Lung (tissue), 12 donors: ENCODE results near the gene ANLN. TPM values are rescaled to one million over a fixed set of nuclear protein-coding genes. Genes with fewer than 3 reads are reported as not detected.

ENCODE experiments used
- ATAC-seq: fragments of 200-7000 bp; cut with Tn5 transposase; one replicate; pipeline ENCODE4 v1.9.1; 2020; ENCODE audit warnings: moderate number of reproducible peaks; ENCODE audit not compliant: insufficient read depth, low FRiP score
- DNase-seq, 3 donors: peaks; one replicate each; pipeline ENCODE4 v3.0.0-alpha.2; 2013 to 2017
- H3K27ac ChIP-seq, 2 donors: one replicate each; pipeline ENCODE4 v1.5.1; 2013; ENCODE audit warnings: mild to moderate bottlenecking in 2 of 2, moderate library complexity in 2 of 2, control low read depth in 1 of 2, inconsistent platforms in 1 of 2, low read depth in 1 of 2, low read length in 1 of 2
- H3K27me3 ChIP-seq, 3 donors: one replicate each; pipeline ENCODE4 v1.5.1; 2013; ENCODE audit warnings: low read length in 2 of 3; ENCODE audit not compliant: control insufficient read depth in 3 of 3, insufficient read depth in 3 of 3
- H3K36me3 ChIP-seq, 4 donors: one replicate each; pipeline ENCODE4 v1.5.1; 2013; ENCODE audit warnings: low read length in 4 of 4, mild to moderate bottlenecking in 1 of 4, moderate library complexity in 1 of 4; ENCODE audit not compliant: control insufficient read depth in 4 of 4, insufficient read depth in 4 of 4
- H3K4me1 ChIP-seq, 5 donors: one replicate each; pipeline ENCODE4 v1.5.1; 2013; ENCODE audit warnings: low read length in 5 of 5, mild to moderate bottlenecking in 2 of 5, moderate library complexity in 1 of 5; ENCODE audit not compliant: control insufficient read depth in 5 of 5, insufficient read depth in 5 of 5
- H3K4me3 ChIP-seq: one replicate; pipeline ENCODE4 v1.5.1; 2013; ENCODE audit warnings: mild to moderate bottlenecking, control low read depth, moderate library complexity
- H3K9ac ChIP-seq, 2 donors: one replicate each; pipeline ENCODE4 v1.5.1; 2013; ENCODE audit warnings: low read length in 2 of 2, control low read depth in 1 of 2; ENCODE audit not compliant: insufficient read depth in 1 of 2
- H3K9me3 ChIP-seq, 4 donors: one replicate each; pipeline ENCODE4 v1.5.1; 2013; ENCODE audit warnings: low read length in 3 of 4, mild to moderate bottlenecking in 1 of 4, moderate library complexity in 1 of 4; ENCODE audit not compliant: control insufficient read depth in 4 of 4, insufficient read depth in 3 of 4
- CTCF ChIP-seq: IDR thresholded peaks from 2 replicates; pipeline ENCODE4 v1.5.1; 2012; ENCODE audit warnings: mild to moderate bottlenecking; ENCODE audit errors: control extremely low read depth, extremely low read depth
- WGBS, 2 donors: extraction: QIAGEN DNeasy Blood & Tissue Kit; methylation state at CpG; one replicate each; pipeline ENCODE4 v1.1.7; 2013; 5-methylcytosine and 5-hydroxymethylcytosine counted together
- polyA plus RNA-seq, 2 donors: library from polyadenylated mRNA; stranded (reverse); fragments of 200-250 nt; gene quantifications; one replicate each; pipeline ENCODE4 v1.2.1, GENCODE V29; 2013
- total RNA-seq, 2 donors: library from RNA; depleted of rRNA in 1 of 2; stranded (reverse); fragments of >200 nt in 1 of 2; gene quantifications; one replicate each; pipeline ENCODE4 v1.2.1, GENCODE V29; 2014 to 2021
- donor health status: control.
- donor health status: control.
- donor health status: Bipolar disorder and iron deficiency.
- donor health status: healthy.
- donor health status: DM: yes; HTN: yes; CAD: no.

The ANLN gene
- total and polyA plus RNA-seq, 4 donors, result 1.4 to 13.8 (median 3.2) TPM

DNA sequence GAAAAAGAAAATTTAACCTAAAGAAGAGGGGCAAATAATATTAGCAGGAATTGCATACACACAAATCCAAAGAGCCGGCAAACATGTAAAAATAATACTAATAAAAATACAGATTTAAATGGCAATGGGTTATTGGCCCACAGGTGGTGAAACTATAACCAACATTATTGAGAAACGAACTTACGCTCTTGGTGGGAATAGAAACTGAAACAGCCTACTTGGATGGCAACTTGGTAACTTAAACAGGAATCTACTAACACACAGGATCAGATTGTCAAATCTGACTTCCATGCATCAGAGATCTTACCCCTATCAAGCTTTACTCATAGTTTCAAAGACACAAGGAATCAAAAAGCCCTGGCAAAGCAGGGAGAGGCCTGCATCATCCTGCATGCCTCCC, 66.5 kb downstream of the ANLN start:
- Histone ChIP-seq H3K9me3 (no peaks in the 10 kb centered on the region), H3K27me3 (no peaks in the 10 kb centered on the region), H3K27ac (no peak overlapping the region), H3K4me3 (no peak overlapping the region), H3K4me1 (peaks cover 0 to 2% (median 0%) of the 10 kb centered on the region in 5 donors), H3K36me3 (peaks cover 0 to 11% (median 0%) of the 10 kb centered on the region in 4 donors), H3K9ac (no peak overlapping the region)
- no peak for TF ChIP-seq CTCF
- no peak for DNase-seq
- 71 to 85% methylated on average over 3 of the region's 3 CpGs for WGBS, 2 donors
- no peak for ATAC-seq

- peaks cover 0 to 2% (median 0%) of the 10 kb centered on the region in 5 donors for H3K4me1 ChIP-seq
- DNase-seq, result no peak
- TF ChIP-seq CTCF, result no peak
- 85 to 99% methylated on average over 2 of the region's 2 CpGs for WGBS, 2 donors
- H3K9ac ChIP-seq, result no peak overlapping the region
- no peaks in the 10 kb centered on the region for H3K9me3 ChIP-seq
- no peak for ATAC-seq
- no peak overlapping the region for H3K4me3 ChIP-seq
- H3K27ac ChIP-seq, result no peak overlapping the region
- H3K27me3 ChIP-seq, result no peaks in the 10 kb centered on the region
- peaks cover 0 to 7% (median 0%) of the 10 kb centered on the region in 4 donors for H3K36me3 ChIP-seq
Observed at GRCh38 chr7:36456548-36456947, 66.9 kb downstream of the ANLN start.

DNA sequence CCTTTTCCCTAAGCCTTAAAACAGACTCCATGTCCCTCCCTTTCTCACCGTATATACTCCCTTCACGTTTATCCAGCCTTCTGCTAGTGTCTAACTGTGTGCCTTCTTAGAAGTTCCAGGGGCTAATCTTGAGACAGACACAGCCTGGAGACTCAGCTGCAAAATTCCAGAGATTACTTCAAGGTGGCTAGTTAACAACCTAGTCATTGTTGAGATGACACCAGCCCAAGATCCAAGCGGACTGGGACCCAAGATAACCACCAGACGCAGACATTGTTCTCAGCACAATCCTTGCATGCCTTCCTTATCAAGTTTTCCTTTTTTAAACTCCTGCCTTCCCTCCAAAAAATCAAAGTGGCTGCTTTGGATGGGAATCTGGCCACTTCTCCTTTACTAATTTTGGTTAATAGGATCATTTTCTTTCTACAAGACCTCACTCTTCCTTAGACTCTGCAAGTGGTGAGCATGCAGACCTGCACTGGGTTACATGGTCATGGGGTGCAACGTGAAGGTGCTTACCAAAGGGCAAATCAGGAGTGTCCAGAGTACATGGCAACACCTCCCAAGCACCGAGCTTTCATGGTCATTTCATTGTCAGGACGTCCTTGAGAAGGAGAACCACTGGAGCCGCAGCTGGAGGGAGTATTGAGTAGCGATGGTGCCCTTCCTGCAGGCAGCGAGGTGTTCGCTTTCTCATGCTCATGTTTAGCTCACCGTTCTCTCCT, 69.7 kb downstream of the ANLN start:
- H3K27me3 ChIP-seq, result no peaks in the 10 kb centered on the region

More for the DNA sequence above, 69.7 kb downstream of the ANLN start:
- H3K4me3 ChIP-seq, result no peak overlapping the region
- H3K4me1 ChIP-seq, result peaks cover 0 to 2% (median 0%) of the 10 kb centered on the region in 5 donors
- H3K9me3 ChIP-seq, result no peaks in the 10 kb centered on the region
- no peak for ATAC-seq
- 85 to 93% methylated on average over 12 of the region's 12 CpGs for WGBS, 2 donors
- DNase-seq, result no peak
- no peak for TF ChIP-seq CTCF
- peaks cover 0 to 4% (median 0%) of the 10 kb centered on the region in 4 donors for H3K36me3 ChIP-seq
- no peak overlapping the region for H3K9ac ChIP-seq
- H3K27ac ChIP-seq, result no peak overlapping the region
